MM.1S (cell line): Measurements from ENCODE around the gene KCNG2.

Experiments
- DNase-seq: peaks from one replicate; pipeline ENCODE4 v3.0.0-alpha.2; 2015
- H2AFZ ChIP-seq: fragments of 300-600 bp; sonication (generic); 2 replicates; pipeline ENCODE4 v1.6.0; 2016; ENCODE audit warnings: antibody characterized with exemption, low read length
- H3F3A ChIP-seq: fragments of 300-600 bp; sonication (generic); 2 replicates; pipeline ENCODE4 v1.6.1; 2016; ENCODE audit warnings: mild to moderate bottlenecking, antibody characterized with exemption, low read length, moderate library complexity, mixed read lengths; ENCODE audit not compliant: insufficient read depth
- H3K27ac ChIP-seq: fragments of 300-600 bp; sonication (generic); 2 replicates; pipeline ENCODE4 v1.5.1; 2016; ENCODE audit warnings: mild to moderate bottlenecking, low read length
- H3K27me3 ChIP-seq: fragments of 300-600 bp; sonication (generic); replicated peaks from 2 replicates; pipeline ENCODE4 v1.6.0; 2016; ENCODE audit warnings: low read length; ENCODE audit not compliant: insufficient read depth
- H3K36me3 ChIP-seq: fragments of 300-600 bp; sonication (generic); replicated peaks from 2 replicates; pipeline ENCODE4 v1.6.1; 2016; ENCODE audit warnings: mild to moderate bottlenecking, low read length, mixed read lengths; ENCODE audit not compliant: insufficient read depth
- H3K4me1 ChIP-seq: fragments of 300-600 bp; sonication (generic); 2 replicates; pipeline ENCODE4 v1.6.1; 2016; ENCODE audit warnings: low read length, mixed read lengths
- H3K4me2 ChIP-seq: fragments of 300-600 bp; sonication (generic); 2 replicates; pipeline ENCODE4 v1.6.0; 2016; ENCODE audit warnings: low read depth, low read length
- H3K4me3 ChIP-seq: fragments of 300-600 bp; sonication (generic); 2 replicates; pipeline ENCODE4 v1.5.1; 2016; ENCODE audit warnings: low read length, mixed read lengths
- H3K79me2 ChIP-seq: fragments of 300-600 bp; sonication (generic); 2 replicates; pipeline ENCODE4 v1.6.1; 2016; ENCODE audit warnings: mixed run types, low read length, mixed read lengths
- H3K9ac ChIP-seq: fragments of 300-600 bp; sonication (generic); 2 replicates; pipeline ENCODE4 v1.6.1; 2016; ENCODE audit warnings: low read length, mixed read lengths
- H3K9me2 ChIP-seq: fragments of 300-600 bp; sonication (generic); replicated peaks from 2 replicates; pipeline ENCODE4 v1.6.1; 2016; ENCODE audit warnings: mild to moderate bottlenecking, low read length, mixed read lengths; ENCODE audit not compliant: insufficient read depth
- H3K9me3 ChIP-seq: fragments of 300-600 bp; sonication (generic); replicated peaks from 2 replicates; pipeline ENCODE4 v1.6.1; 2016; ENCODE audit warnings: mild to moderate bottlenecking, low read length, mixed read lengths; ENCODE audit not compliant: insufficient read depth
- H4K20me1 ChIP-seq: fragments of 300-600 bp; sonication (generic); 2 replicates; pipeline ENCODE4 v1.6.1; 2016; ENCODE audit warnings: mild to moderate bottlenecking, low read length, moderate library complexity, mixed read lengths; ENCODE audit not compliant: insufficient read depth
- EZH2 ChIP-seq: fragments of 300-600 bp; sonication (generic); optimal IDR thresholded peaks from 2 replicates; pipeline ENCODE3; 2017; ENCODE audit warnings: low read depth, mild to moderate bottlenecking, antibody characterized with exemption, low read length, mixed read lengths
- EZH2phosphoT487 ChIP-seq: fragments of 300-600 bp; sonication (generic); IDR thresholded peaks from 2 replicates; pipeline ENCODE4 v1.6.1; 2018; ENCODE audit warnings: antibody characterized with exemption, low read length
- TF ChIP-seq, protein P1 (sequence below): fragments of 300-600 bp; sonication (generic); IDR thresholded peaks from 2 replicates; pipeline ENCODE4 v1.5.1; 2016; ENCODE audit warnings: antibody characterized with exemption, low read length, mixed read lengths

KCNG2 gene

DNA sequence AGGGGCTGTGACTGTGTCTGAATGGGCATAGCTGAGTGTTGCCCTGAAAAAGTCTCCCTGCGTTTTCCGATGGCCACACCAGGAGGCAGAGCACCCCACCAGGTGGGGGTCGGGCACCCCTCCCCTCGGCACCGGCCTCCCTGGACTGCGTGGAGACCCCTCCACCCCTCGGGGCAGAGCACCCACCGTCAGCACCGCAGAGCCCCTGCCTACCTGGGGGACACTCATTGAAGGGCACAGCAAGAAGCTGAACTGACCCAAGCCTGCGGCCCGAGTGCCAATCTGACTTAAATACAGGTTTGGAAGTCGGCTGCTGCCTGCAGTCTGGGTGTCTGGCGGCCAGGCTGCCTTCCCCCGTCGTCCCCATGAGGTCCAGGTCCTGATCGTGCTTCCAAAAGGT is 69.9 kb downstream of the KCNG2 start:
- Histone ChIP-seq H3K27me3 (no peaks in the 10 kb centered on the region), H3K9me3 (no peaks in the 10 kb centered on the region), H3K27ac (no peak overlapping the region), H3F3A (no peaks in the 10 kb centered on the region), H3K9me2 (no peaks in the 10 kb centered on the region), H3K36me3 (no peaks in the 10 kb centered on the region), H3K9ac (no peak overlapping the region), H4K20me1 (no peaks in the 10 kb centered on the region), H3K4me1 (no peaks in the 10 kb centered on the region), H3K4me3 (no peak overlapping the region), H3K79me2 (no peaks in the 10 kb centered on the region), H3K4me2 (no peak overlapping the region), H2AFZ (no peak overlapping the region)
- DNase-seq = no peak
- no peak for TF ChIP-seq EZH2
- TF ChIP-seq, protein P1, sequence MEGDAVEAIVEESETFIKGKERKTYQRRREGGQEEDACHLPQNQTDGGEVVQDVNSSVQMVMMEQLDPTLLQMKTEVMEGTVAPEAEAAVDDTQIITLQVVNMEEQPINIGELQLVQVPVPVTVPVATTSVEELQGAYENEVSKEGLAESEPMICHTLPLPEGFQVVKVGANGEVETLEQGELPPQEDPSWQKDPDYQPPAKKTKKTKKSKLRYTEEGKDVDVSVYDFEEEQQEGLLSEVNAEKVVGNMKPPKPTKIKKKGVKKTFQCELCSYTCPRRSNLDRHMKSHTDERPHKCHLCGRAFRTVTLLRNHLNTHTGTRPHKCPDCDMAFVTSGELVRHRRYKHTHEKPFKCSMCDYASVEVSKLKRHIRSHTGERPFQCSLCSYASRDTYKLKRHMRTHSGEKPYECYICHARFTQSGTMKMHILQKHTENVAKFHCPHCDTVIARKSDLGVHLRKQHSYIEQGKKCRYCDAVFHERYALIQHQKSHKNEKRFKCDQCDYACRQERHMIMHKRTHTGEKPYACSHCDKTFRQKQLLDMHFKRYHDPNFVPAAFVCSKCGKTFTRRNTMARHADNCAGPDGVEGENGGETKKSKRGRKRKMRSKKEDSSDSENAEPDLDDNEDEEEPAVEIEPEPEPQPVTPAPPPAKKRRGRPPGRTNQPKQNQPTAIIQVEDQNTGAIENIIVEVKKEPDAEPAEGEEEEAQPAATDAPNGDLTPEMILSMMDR = no peak
- no peak for TF ChIP-seq EZH2phosphoT487

DNA sequence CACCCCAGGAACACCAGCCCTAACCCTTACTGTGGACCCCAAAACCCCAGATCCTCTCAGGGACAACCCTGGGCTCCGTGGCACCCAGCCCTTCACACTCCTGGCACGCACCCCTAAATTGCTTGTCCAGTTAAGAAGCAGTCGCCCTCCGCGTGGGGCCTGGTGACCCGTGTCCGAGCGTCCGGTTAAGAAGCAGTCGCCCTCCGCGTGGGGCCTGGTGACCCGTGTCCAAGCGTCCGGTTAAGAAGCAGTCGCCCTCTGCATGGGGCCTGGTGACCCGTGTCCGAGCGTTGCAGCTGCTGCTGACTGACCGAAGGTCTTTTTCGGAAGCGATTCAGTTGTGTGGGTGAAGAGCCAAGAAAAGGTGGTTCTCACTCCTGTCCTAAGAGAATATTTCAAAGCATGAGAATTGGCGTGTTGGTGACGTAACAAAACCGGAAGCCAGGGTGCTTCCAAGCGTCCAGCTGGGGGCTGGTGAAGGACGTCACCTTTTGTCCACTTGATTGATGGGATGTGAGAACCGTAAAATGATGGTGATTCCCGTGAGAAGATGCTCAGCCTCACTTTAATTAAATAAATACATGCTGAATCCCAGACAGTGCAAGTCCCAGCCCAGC is 70.5 kb downstream of the KCNG2 start:
- Histone ChIP-seq H3K79me2 (no peaks in the 10 kb centered on the region), H3K27me3 (no peaks in the 10 kb centered on the region), H3K4me2 (no peak overlapping the region), H2AFZ (no peak overlapping the region), H3K9me2 (no peaks in the 10 kb centered on the region), H3K4me1 (no peaks in the 10 kb centered on the region), H3K4me3 (no peak overlapping the region), H3K27ac (no peak overlapping the region), H3K9ac (no peak overlapping the region), H3F3A (no peaks in the 10 kb centered on the region), H3K9me3 (no peaks in the 10 kb centered on the region), H4K20me1 (no peaks in the 10 kb centered on the region), H3K36me3 (no peaks in the 10 kb centered on the region)
- DNase-seq = no peak
- no peak for TF ChIP-seq EZH2phosphoT487
- no peak for TF ChIP-seq EZH2
- TF ChIP-seq, protein P1 = no peak

GRCh38 chr18:79868811-79869541 is 71.2 kb downstream of the KCNG2 start:
- Histone ChIP-seq H3F3A (no peaks in the 10 kb centered on the region), H3K79me2 (no peaks in the 10 kb centered on the region), H3K9me2 (no peaks in the 10 kb centered on the region), H3K27me3 (no peaks in the 10 kb centered on the region), H3K27ac (no peak overlapping the region), H2AFZ (no peak overlapping the region), H3K36me3 (no peaks in the 10 kb centered on the region), H4K20me1 (no peaks in the 10 kb centered on the region), H3K4me1 (no peaks in the 10 kb centered on the region), H3K9me3 (no peaks in the 10 kb centered on the region), H3K4me2 (no peak overlapping the region), H3K4me3 (no peak overlapping the region), H3K9ac (no peak overlapping the region)
- TF ChIP-seq, protein P1 = no peak
- TF ChIP-seq EZH2 = no peak
- no peak for TF ChIP-seq EZH2phosphoT487
- no peak for DNase-seq
